ENCODE measurements around the gene FGFRL1. TPM values are rescaled to one million over a fixed set of nuclear protein-coding genes. Genes with fewer than 3 reads are reported as not detected.

FGFRL1 gene
- total and polyA plus RNA-seq, 2 of the 13 experiments (the other 11 are each of a cell fraction or from before 2014, with no cell fraction given): 19.1 to 30.6 TPM

DNA sequence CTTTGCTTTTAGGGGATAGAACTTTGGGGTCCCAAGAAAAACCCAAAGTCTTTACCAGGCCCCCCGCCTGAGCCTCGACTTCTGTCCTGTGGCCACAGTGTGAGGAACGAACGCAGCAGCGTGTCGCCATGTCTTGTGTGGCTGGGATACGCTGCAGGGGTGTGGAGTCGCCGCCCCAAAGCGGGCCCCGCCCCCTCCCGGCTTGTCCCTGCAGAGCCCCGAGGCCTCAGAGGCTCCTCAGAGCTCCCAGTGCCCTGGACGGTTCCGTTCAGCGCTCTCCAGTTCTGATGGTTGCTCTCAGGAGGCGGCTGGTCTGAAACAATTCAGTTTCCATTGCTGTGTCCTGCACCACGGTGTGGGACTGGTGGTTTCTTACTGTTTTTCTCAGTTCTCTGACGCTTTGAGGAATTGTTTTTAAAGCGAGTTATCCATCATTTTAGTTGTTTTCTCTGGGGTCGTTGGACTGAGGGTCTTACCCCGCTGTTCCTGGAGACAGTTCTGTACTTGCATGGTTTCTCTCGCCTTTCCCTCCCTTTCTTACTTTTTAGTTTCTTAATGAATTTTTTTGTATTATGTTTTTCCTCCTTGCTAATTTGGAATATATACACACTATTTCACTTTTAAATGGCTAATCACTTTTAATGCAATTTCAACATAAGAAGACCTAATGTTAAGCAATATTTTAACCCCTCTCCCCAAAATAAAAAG is 26.1 kb upstream of the FGFRL1 start (continued):
- TF ChIP-seq KIAA2018 (CRISPR knock-in tag; IDR thresholded peaks at IDR 0.05; ENCODE audit: borderline replicate concordance) (no peak), JDP2 (CRISPR knock-in tag; IDR thresholded peaks at IDR 0.05; ENCODE audit: borderline replicate concordance) (no peak), ZSCAN20 (CRISPR knock-in tag; IDR thresholded peaks at IDR 0.05; ENCODE audit: borderline replicate concordance) (no peak), ZNF598 (CRISPR knock-in tag; IDR thresholded peaks at IDR 0.05; ENCODE audit: borderline replicate concordance) (no peak), ZFP62 (CRISPR knock-in tag; IDR thresholded peaks at IDR 0.05) (no peak), ERF (CRISPR knock-in tag; IDR thresholded peaks at IDR 0.05) (peak; percentile 44; the same call in 1 of the 2 replicates), ZNF331 (CRISPR knock-in tag; IDR thresholded peaks at IDR 0.05) (0 out of 2 replicates have a peak, but pooled peaks have one; percentile 21), ZNF484 (CRISPR knock-in tag; IDR thresholded peaks at IDR 0.05; ENCODE audit: borderline replicate concordance, low read depth) (no peak), ZNF205 (CRISPR knock-in tag; IDR thresholded peaks at IDR 0.05) (no peak), HIC2 (CRISPR knock-in tag; IDR thresholded peaks at IDR 0.05; ENCODE audit: low read depth) (no peak), ZNF562 (CRISPR knock-in tag; IDR thresholded peaks at IDR 0.05; ENCODE audit: borderline replicate concordance) (no peak), ZNF629 (CRISPR knock-in tag; conservative IDR thresholded peaks at IDR 0.05) (no peak)
- TF ChIP-seq, protein P1, sequence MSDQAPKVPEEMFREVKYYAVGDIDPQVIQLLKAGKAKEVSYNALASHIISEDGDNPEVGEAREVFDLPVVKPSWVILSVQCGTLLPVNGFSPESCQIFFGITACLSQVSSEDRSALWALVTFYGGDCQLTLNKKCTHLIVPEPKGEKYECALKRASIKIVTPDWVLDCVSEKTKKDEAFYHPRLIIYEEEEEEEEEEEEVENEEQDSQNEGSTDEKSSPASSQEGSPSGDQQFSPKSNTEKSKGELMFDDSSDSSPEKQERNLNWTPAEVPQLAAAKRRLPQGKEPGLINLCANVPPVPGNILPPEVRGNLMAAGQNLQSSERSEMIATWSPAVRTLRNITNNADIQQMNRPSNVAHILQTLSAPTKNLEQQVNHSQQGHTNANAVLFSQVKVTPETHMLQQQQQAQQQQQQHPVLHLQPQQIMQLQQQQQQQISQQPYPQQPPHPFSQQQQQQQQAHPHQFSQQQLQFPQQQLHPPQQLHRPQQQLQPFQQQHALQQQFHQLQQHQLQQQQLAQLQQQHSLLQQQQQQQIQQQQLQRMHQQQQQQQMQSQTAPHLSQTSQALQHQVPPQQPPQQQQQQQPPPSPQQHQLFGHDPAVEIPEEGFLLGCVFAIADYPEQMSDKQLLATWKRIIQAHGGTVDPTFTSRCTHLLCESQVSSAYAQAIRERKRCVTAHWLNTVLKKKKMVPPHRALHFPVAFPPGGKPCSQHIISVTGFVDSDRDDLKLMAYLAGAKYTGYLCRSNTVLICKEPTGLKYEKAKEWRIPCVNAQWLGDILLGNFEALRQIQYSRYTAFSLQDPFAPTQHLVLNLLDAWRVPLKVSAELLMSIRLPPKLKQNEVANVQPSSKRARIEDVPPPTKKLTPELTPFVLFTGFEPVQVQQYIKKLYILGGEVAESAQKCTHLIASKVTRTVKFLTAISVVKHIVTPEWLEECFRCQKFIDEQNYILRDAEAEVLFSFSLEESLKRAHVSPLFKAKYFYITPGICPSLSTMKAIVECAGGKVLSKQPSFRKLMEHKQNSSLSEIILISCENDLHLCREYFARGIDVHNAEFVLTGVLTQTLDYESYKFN (CRISPR knock-in tag; conservative IDR thresholded peaks at IDR 0.05): no peak
- TF ChIP-seq, protein P2, sequence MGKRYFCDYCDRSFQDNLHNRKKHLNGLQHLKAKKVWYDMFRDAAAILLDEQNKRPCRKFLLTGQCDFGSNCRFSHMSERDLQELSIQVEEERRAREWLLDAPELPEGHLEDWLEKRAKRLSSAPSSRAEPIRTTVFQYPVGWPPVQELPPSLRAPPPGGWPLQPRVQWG (CRISPR knock-in tag; IDR thresholded peaks at IDR 0.05; ENCODE audit: borderline replicate concordance, low read depth): no peak

All from HepG2 (cell line).